ENCODE results near the gene NKG7.
A peak's percentile ranks its signal among the peaks of the same experiment; 100 is the strongest.

The NKG7 gene

GRCh38 chr19:51357952-51358351 lies 14.5 kb downstream of the NKG7 start:
- DNase-seq: no peak

- DNase-seq: no peak
These were observed 16.2 kb downstream of the NKG7 start for GRCh38 chr19:51356159-51356801.

GRCh38 chr19:51354742-51355148 lies 17.7 kb downstream of the NKG7 start:
- DNase-seq: no peak

GRCh38 chr19:51354103-51354741 lies 18.2 kb downstream of the NKG7 start:
- DNase-seq: no peak

- no peak for DNase-seq
These were observed 19.6 kb downstream of the NKG7 start for GRCh38 chr19:51352783-51353360.

GRCh38 chr19:51351266-51351990 lies 21.0 kb downstream of the NKG7 start:
- DNase-seq: no peak

GRCh38 chr19:51347209-51347928 lies 25.1 kb downstream of the NKG7 start:
- DNase-seq: no peak

GRCh38 chr19:51346742-51347141 lies 25.7 kb downstream of the NKG7 start:
- no peak for DNase-seq

- DNase-seq: no peak
These were observed 27.3 kb downstream of the NKG7 start for GRCh38 chr19:51345076-51345620.

GRCh38 chr19:51342631-51343569 lies 29.6 kb downstream of the NKG7 start:
- no peak for DNase-seq

GRCh38 chr19:51341976-51342580 lies 30.4 kb downstream of the NKG7 start, which contains the start of gene VSIG10L:
VSIG10L (minus strand) TSS chr19:51342139; CDS start chr19:51342124, 15 bp downstream.
- DNase-seq: no peak

- DNase-seq: no peak
These were observed 31.4 kb downstream of the NKG7 start for GRCh38 chr19:51341066-51341465.

- peak; percentile 29 for DNase-seq
These were observed 32.5 kb downstream of the NKG7 start for GRCh38 chr19:51339687-51340656.

GRCh38 chr19:51339313-51339686 lies 33.2 kb downstream of the NKG7 start:
- DNase-seq: no peak

GRCh38 chr19:51338563-51339312 lies 33.7 kb downstream of the NKG7 start:
- peak; percentile 46 for DNase-seq

- no peak for DNase-seq
These were observed 34.4 kb downstream of the NKG7 start for GRCh38 chr19:51337861-51338562.

GRCh38 chr19:51337141-51337860 lies 35.2 kb downstream of the NKG7 start:
- DNase-seq: no peak

Data from DMS53 (cell line).